Superior temporal gyrus (tissue), 1 donor: ENCODE data around the gene TMEM147.

Source experiments
- DNase-seq: peaks from one replicate; pipeline ENCODE4 v3.0.0-alpha.2; 2016; ENCODE audit errors: extremely low spot score

The TMEM147 gene

GRCh38 chr19:35519291-35519690, 26.1 kb upstream of the TMEM147 start:
- DNase-seq: no peak

GRCh38 chr19:35521124-35521743, 24.2 kb upstream of the TMEM147 start:
- DNase-seq: no peak

- DNase-seq: no peak
Measured at GRCh38 chr19:35522745-35523327, 22.6 kb upstream of the TMEM147 start.

GRCh38 chr19:35524181-35524837, 21.1 kb upstream of the TMEM147 start:
- DNase-seq: no peak

GRCh38 chr19:35525873-35526272, 19.6 kb upstream of the TMEM147 start:
- no peak for DNase-seq

GRCh38 chr19:35528218-35529038, 17.0 kb upstream of the TMEM147 start, which contains the start of gene SBSN:
TSS of gene SBSN (minus strand) at chr19:35528311. CDS start at chr19:35528281, 30 bp downstream.
- DNase-seq: no peak

GRCh38 chr19:35529241-35530218, 15.9 kb upstream of the TMEM147 start:
- no peak for DNase-seq

GRCh38 chr19:35531291-35531690, 14.1 kb upstream of the TMEM147 start:
- no peak for DNase-seq

GRCh38 chr19:35533201-35533821, 12.1 kb upstream of the TMEM147 start, which contains the start of gene GAPDHS:
TSS of gene GAPDHS (plus strand) at chr19:35533456. CDS start at chr19:35533528, 72 bp downstream.
- no peak for DNase-seq

GRCh38 chr19:35533822-35534392, 11.5 kb upstream of the TMEM147 start:
- no peak for DNase-seq

GRCh38 chr19:35534803-35535480, 10.5 kb upstream of the TMEM147 start:
- DNase-seq: no peak

GRCh38 chr19:35539314-35539713, 6.1 kb upstream of the TMEM147 start:
- no peak for DNase-seq

- no peak for DNase-seq
Measured at GRCh38 chr19:35539850-35540249, 5.6 kb upstream of the TMEM147 start.

- DNase-seq: no peak
Measured at GRCh38 chr19:35540356-35540927, 5.0 kb upstream of the TMEM147 start.

- DNase-seq: no peak
Measured at GRCh38 chr19:35542209-35542608, 3.2 kb upstream of the TMEM147 start.

- DNase-seq: no peak
Measured at GRCh38 chr19:35543280-35544109, 1.9 kb upstream of the TMEM147 start.

- no peak for DNase-seq
Measured at GRCh38 chr19:35544110-35544802, 1.2 kb upstream of the TMEM147 start.
